Measurements from ENCODE around the gene MARF1. TPM values are rescaled to one million over a fixed set of nuclear protein-coding genes. Genes with fewer than 3 reads are reported as not detected.
"Not testable (repeated sequence)": the region's sequence is repeated elsewhere in the genome, so short reads cannot be mapped to it uniquely, and the experiment has no call there.

The MARF1 gene
- total and polyA plus RNA-seq, 8 donors = 15.5 to 65.3 (median 37.2) TPM

- no peak overlapping the region for H3K27ac ChIP-seq
- no peak for TF ChIP-seq CTCF (IDR thresholded peaks at IDR 0.05)
- no peak for TF ChIP-seq POLR2AphosphoS5 (IDR thresholded peaks at IDR 0.05)
- no peak for TF ChIP-seq EP300 (IDR thresholded peaks at IDR 0.05)
- intact Hi-C loops (cut with DNase I; ENCODE audit: low total_unique reads) = no loop called here
- no peaks in the 10 kb centered on the region for H3K27me3 ChIP-seq
- DNase-seq = no peak
- 80 to 87% (median 85%) methylated on average over 6 of the region's 6 CpGs for WGBS, 5 donors
- H3K36me3 ChIP-seq = peaks cover 0 to 14% (median 6%) of the 10 kb centered on the region in 4 donors
- no peaks in the 10 kb centered on the region for H3K9me3 ChIP-seq
- H3K4me3 ChIP-seq = no peak overlapping the region
- peaks cover 12 to 34% (median 16%) of the 10 kb centered on the region in 4 donors for H3K4me1 ChIP-seq
These were observed 71.4 kb downstream of the MARF1 start for GRCh38 chr16:15571557-15571956.

- 74 to 87% (median 81%) methylated on average over 4 of the region's 4 CpGs for WGBS, 5 donors
- not testable (repeated sequence) for H3K27ac ChIP-seq
These were observed 72.3 kb downstream of the MARF1 start for GRCh38 chr16:15570666-15571065.

GRCh38 chr16:15567823-15568222 lies 75.1 kb downstream of the MARF1 start:
- H3K9me3 ChIP-seq = no peaks in the 10 kb centered on the region

More at GRCh38 chr16:15570666-15571065, 72.3 kb downstream of the MARF1 start:
- DNase-seq; intact Hi-C loops (cut with DNase I; ENCODE audit: low total_unique reads); H3K9me3 ChIP-seq; H3K4me3 ChIP-seq; H3K27me3 ChIP-seq: not testable (repeated sequence)
- Histone ChIP-seq H3K36me3 (peaks cover 0 to 14% (median 6%) of the 10 kb centered on the region in 4 donors), H3K4me1 (peaks cover 7 to 25% (median 16%) of the 10 kb centered on the region in 4 donors)

GRCh38 chr16:15566095-15566494 lies 76.9 kb downstream of the MARF1 start:
- Histone ChIP-seq H3K27me3 (no peaks in the 10 kb centered on the region), H3K9me3 (no peaks in the 10 kb centered on the region), H3K36me3 (peaks cover 0 to 14% (median 6%) of the 10 kb centered on the region in 4 donors), H3K4me1 (peaks cover 0 to 20% (median 2%) of the 10 kb centered on the region in 4 donors), H3K27ac (no peak overlapping the region), H3K4me3 (no peak overlapping the region)
- no peak for TF ChIP-seq POLR2AphosphoS5 (IDR thresholded peaks at IDR 0.05)
- TF ChIP-seq EP300 (IDR thresholded peaks at IDR 0.05) = no peak
- no peak for TF ChIP-seq CTCF (IDR thresholded peaks at IDR 0.05)
- TF ChIP-seq POLR2A (IDR thresholded peaks at IDR 0.05) = no peak
- 89 to 98% (median 95%) methylated on average over 2 of the region's 2 CpGs for WGBS, 5 donors
- intact Hi-C loops (cut with DNase I; ENCODE audit: low total_unique reads) = no loop called here
- DNase-seq = no peak

More at GRCh38 chr16:15567823-15568222, 75.1 kb downstream of the MARF1 start:
- DNase-seq = no peak
- WGBS, 5 donors = 90 to 97% (median 96%) methylated on average over 5 of the region's 5 CpGs
- H3K4me1 ChIP-seq = peaks cover 0 to 35% (median 11%) of the 10 kb centered on the region in 4 donors
- intact Hi-C loops (cut with DNase I; ENCODE audit: low total_unique reads) = no loop called here
- H3K4me3 ChIP-seq = no peak overlapping the region
- H3K27me3 ChIP-seq = no peaks in the 10 kb centered on the region
- no peak overlapping the region for H3K27ac ChIP-seq
- TF ChIP-seq POLR2AphosphoS5 (IDR thresholded peaks at IDR 0.05) (no peak), CTCF (IDR thresholded peaks at IDR 0.05) (no peak), EP300 (IDR thresholded peaks at IDR 0.05) (no peak), POLR2A (IDR thresholded peaks at IDR 0.05) (no peak)
- H3K36me3 ChIP-seq = peaks cover 0 to 14% (median 6%) of the 10 kb centered on the region in 4 donors

- Histone ChIP-seq H3K27ac (no peak overlapping the region), H3K27me3 (no peaks in the 10 kb centered on the region), H3K4me3 (no peak overlapping the region), H3K4me1 (peaks cover 0 to 20% (median 2%) of the 10 kb centered on the region in 4 donors), H3K36me3 (peaks cover 0 to 14% (median 6%) of the 10 kb centered on the region in 4 donors), H3K9me3 (no peaks in the 10 kb centered on the region)
- DNase-seq = no peak
- WGBS, 5 donors = 44 to 63% (median 56%) methylated on average over 7 of the region's 7 CpGs
- intact Hi-C loops (cut with DNase I; ENCODE audit: low total_unique reads) = no loop called here
- TF ChIP-seq CTCF (IDR thresholded peaks at IDR 0.05) = no peak
- TF ChIP-seq EP300 (IDR thresholded peaks at IDR 0.05) = no peak
- no peak for TF ChIP-seq POLR2A (IDR thresholded peaks at IDR 0.05)
- TF ChIP-seq POLR2AphosphoS5 (IDR thresholded peaks at IDR 0.05) = no peak
These were observed 78.2 kb downstream of the MARF1 start for GRCh38 chr16:15564604-15565339.
